Neural crest cell (in vitro differentiated cells): ENCODE data around the gene PTGER1. TPM values are rescaled to one million over a fixed set of nuclear protein-coding genes. Genes with fewer than 3 reads are reported as not detected.
A peak's percentile ranks its signal among the peaks of the same experiment; 100 is the strongest.
"Not testable (repeated sequence)": the region's sequence is repeated elsewhere in the genome, so short reads cannot be mapped to it uniquely, and the experiment has no call there.

Experiments used
- DNase-seq: peaks from one replicate; pipeline ENCODE4 v3.0.0; 2021; ENCODE audit warnings: low read depth, mixed read lengths, low spot score
- H3K27ac Mint-ChIP-seq: one replicate; pipeline ENCODE4 v1.8.0; 2021; ENCODE audit warnings: mild to moderate bottlenecking, mixed read lengths; ENCODE audit not compliant: unreplicated experiment
- H3K27me3 Mint-ChIP-seq: 2 replicates; pipeline ENCODE4 v1.8.0; 2021; ENCODE audit warnings: low read depth, mild to moderate bottlenecking, mixed read lengths
- H3K36me3 Mint-ChIP-seq: 2 replicates; pipeline ENCODE4 v1.8.0; 2021; ENCODE audit warnings: low read depth, mild to moderate bottlenecking, mixed read lengths
- H3K4me1 Mint-ChIP-seq: 2 replicates; pipeline ENCODE4 v1.8.0; 2021; ENCODE audit warnings: mixed read lengths
- H3K4me3 Mint-ChIP-seq: one replicate; pipeline ENCODE4 v1.8.0; 2021; ENCODE audit warnings: mild to moderate bottlenecking, mixed read lengths
- H3K9me3 Mint-ChIP-seq: 2 replicates; pipeline ENCODE4 v1.8.0; 2021; ENCODE audit warnings: mixed read lengths
- total RNA-seq: library from RNA; stranded (reverse); gene quantifications from 2 replicates; pipeline ENCODE4 v1.2.1, GENCODE V29; 2021
- TF ChIP-seq, protein P1 (sequence below): fragments of 200-600 bp; sonication (generic); conservative IDR thresholded peaks from 2 replicates; pipeline ENCODE4 v1.5.0; 2021; ENCODE audit warnings: antibody characterized with exemption, mild to moderate bottlenecking

The PTGER1 gene
- total RNA-seq, 1 donor from 2014 or later = 0.40 TPM

- Mint-ChIP-seq H3K4me3 (no peak overlapping the region), H3K27me3 (no peaks in the 10 kb centered on the region), H3K27ac (no peak overlapping the region), H3K9me3 (no peaks in the 10 kb centered on the region), H3K36me3 (no peaks in the 10 kb centered on the region), H3K4me1 (peaks cover 28% of the 10 kb centered on the region)
- DNase-seq = peak; percentile 65
- TF ChIP-seq, protein P1, sequence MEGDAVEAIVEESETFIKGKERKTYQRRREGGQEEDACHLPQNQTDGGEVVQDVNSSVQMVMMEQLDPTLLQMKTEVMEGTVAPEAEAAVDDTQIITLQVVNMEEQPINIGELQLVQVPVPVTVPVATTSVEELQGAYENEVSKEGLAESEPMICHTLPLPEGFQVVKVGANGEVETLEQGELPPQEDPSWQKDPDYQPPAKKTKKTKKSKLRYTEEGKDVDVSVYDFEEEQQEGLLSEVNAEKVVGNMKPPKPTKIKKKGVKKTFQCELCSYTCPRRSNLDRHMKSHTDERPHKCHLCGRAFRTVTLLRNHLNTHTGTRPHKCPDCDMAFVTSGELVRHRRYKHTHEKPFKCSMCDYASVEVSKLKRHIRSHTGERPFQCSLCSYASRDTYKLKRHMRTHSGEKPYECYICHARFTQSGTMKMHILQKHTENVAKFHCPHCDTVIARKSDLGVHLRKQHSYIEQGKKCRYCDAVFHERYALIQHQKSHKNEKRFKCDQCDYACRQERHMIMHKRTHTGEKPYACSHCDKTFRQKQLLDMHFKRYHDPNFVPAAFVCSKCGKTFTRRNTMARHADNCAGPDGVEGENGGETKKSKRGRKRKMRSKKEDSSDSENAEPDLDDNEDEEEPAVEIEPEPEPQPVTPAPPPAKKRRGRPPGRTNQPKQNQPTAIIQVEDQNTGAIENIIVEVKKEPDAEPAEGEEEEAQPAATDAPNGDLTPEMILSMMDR = peak; percentile 84
These were observed 30.5 kb upstream of the PTGER1 start for GRCh38 chr19:14505488-14506239.

- H3K27me3 Mint-ChIP-seq, DNase-seq, H3K27ac Mint-ChIP-seq, H3K9me3 Mint-ChIP-seq, H3K36me3 Mint-ChIP-seq: not testable (repeated sequence)
- peak overlapping the region; percentile 41 for H3K4me3 Mint-ChIP-seq
- H3K4me1 Mint-ChIP-seq = peaks cover 22% of the 10 kb centered on the region
These were observed 29.4 kb upstream of the PTGER1 start for GRCh38 chr19:14504575-14504974.

DNA sequence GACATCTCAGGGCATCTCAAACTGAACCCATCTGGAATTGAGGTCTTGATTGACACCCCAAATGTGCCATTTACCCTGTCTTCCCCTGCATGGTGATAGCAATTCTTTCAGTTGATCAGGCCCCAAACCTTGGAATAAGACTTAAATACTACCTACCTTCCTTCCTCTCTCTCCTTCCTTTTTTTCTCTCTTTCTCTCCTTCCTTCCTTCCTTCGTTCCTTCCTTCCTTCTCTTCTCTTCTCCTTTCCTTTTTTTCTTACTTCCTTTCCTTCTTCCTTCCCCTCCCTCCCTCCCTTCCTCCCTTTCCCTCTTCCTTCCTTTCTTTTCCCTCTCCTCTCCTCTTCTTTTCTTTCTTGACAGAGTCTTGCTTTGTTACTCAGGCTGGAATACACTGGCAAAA is 28.1 kb upstream of the PTGER1 start:
- no peak overlapping the region for H3K27ac Mint-ChIP-seq
- H3K4me1 Mint-ChIP-seq = peaks cover 18% of the 10 kb centered on the region
- H3K9me3 Mint-ChIP-seq = no peaks in the 10 kb centered on the region
- TF ChIP-seq, protein P1 = no peak
- DNase-seq = no peak
- H3K36me3 Mint-ChIP-seq = no peaks in the 10 kb centered on the region
- H3K4me3 Mint-ChIP-seq = no peak overlapping the region
- no peaks in the 10 kb centered on the region for H3K27me3 Mint-ChIP-seq

DNA sequence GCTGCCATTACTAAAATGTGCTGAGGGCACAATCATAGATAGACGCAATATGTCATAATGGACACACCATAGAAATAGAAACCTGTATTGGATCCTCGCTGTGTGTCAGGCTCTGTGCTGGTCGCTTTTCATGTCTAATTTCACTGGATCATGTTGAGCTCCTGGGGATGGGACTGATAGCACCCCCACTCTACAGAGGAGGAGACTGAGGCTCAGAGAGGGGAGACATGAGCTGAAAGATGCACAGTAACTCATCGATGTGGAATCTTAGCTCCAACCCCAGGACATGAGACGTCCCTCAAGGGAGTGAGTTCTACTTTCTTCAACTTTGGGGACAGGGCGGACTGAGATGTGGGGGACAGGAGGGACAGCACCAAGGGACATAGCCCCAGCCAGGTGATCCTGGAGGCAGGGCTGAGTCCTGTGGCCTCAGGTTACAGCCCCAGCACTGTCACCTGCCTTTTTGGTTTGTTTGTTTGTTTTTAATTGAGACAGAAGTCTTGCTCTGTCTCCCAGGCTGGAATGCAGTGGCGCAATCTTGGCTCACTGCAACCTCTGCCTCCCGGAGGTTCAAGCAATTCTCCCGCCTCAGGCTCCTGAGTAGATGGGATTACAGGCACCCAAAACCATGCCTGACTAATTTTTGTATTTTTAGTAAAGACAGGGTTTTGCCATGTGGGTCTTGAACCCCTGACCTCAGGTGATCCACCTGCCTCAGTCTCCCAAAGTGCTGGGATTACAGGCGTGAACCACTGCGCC is 27.4 kb upstream of the PTGER1 start:
- TF ChIP-seq, protein P1 = no peak
- Mint-ChIP-seq H3K27ac (no peak overlapping the region), H3K4me1 (peaks cover 17% of the 10 kb centered on the region), H3K27me3 (no peaks in the 10 kb centered on the region), H3K4me3 (no peak overlapping the region), H3K36me3 (no peaks in the 10 kb centered on the region), H3K9me3 (no peaks in the 10 kb centered on the region)
- no peak for DNase-seq

- Mint-ChIP-seq H3K36me3 (peaks cover 7% of the 10 kb centered on the region), H3K27ac (peak overlapping the region; percentile 77), H3K4me1 (peaks cover 30% of the 10 kb centered on the region), H3K4me3 (peak overlapping the region; percentile 84), H3K9me3 (no peaks in the 10 kb centered on the region), H3K27me3 (no peaks in the 10 kb centered on the region)
- DNase-seq = no peak
- TF ChIP-seq, protein P1 = no peak
These were observed 22.2 kb upstream of the PTGER1 start for GRCh38 chr19:14497228-14497921.
